Mesodermal cell (in vitro differentiated cells): ENCODE data around the gene SGF29.

Experiments
- H3K27ac ChIP-seq: 2 replicates; pipeline ENCODE4 v1.7.0; 2013; ENCODE audit warnings: mild to moderate bottlenecking, low read depth, low read length, moderate library complexity; ENCODE audit not compliant: severe bottlenecking
- H3K36me3 ChIP-seq: 2 replicates; pipeline ENCODE4 v1.7.1; 2013; ENCODE audit warnings: mild to moderate bottlenecking, low read length, moderate library complexity; ENCODE audit not compliant: control insufficient read depth, insufficient read depth
- H3K4me1 ChIP-seq: one replicate; pipeline ENCODE4 v1.7.1; 2013; ENCODE audit warnings: mild to moderate bottlenecking, low read length; ENCODE audit not compliant: insufficient read depth, control insufficient read depth, poor library complexity, severe bottlenecking
- H3K4me3 ChIP-seq: 2 replicates; pipeline ENCODE4 v1.7.0; 2013; ENCODE audit warnings: low read length, control low read depth, mild to moderate bottlenecking; ENCODE audit not compliant: insufficient read depth, poor library complexity, severe bottlenecking; ENCODE audit errors: extremely low read depth
- H3K9me3 ChIP-seq: 2 replicates; pipeline ENCODE4 v1.7.1; 2013; ENCODE audit warnings: mild to moderate bottlenecking, low read length, moderate library complexity; ENCODE audit not compliant: control insufficient read depth
- WGBS, 2 experiments: methylation state at CpG; one replicate each; pipeline ENCODE4 v1.1.5; 2013; ENCODE audit warnings: missing lambda C conversion rate in 2 of 2; ENCODE audit not compliant: insufficient coverage in 2 of 2; 5-methylcytosine and 5-hydroxymethylcytosine counted together

The SGF29 gene

GRCh38 chr16:28567292-28567691, 13.6 kb downstream of the SGF29 start:
- H3K4me1 ChIP-seq: peaks cover 4% of the 10 kb centered on the region
- no peak overlapping the region for H3K4me3 ChIP-seq
- WGBS, 2 experiments: 92 to 94% methylated on average over 2 of the region's 2 CpGs
- no peak overlapping the region for H3K27ac ChIP-seq
- peaks cover 9% of the 10 kb centered on the region for H3K9me3 ChIP-seq
- peaks cover 7% of the 10 kb centered on the region for H3K36me3 ChIP-seq

- no peak overlapping the region for H3K27ac ChIP-seq
- WGBS, 2 experiments: 89 to 100% methylated on average over 2 of the region's 5 CpGs
Measured at GRCh38 chr16:28569021-28569420, 15.3 kb downstream of the SGF29 start.

GRCh38 chr16:28569968-28570752, 16.4 kb downstream of the SGF29 start:
- H3K9me3 ChIP-seq: peaks cover 9% of the 10 kb centered on the region
- H3K36me3 ChIP-seq: peaks cover 7% of the 10 kb centered on the region
- WGBS, 2 experiments: 100% methylated on average over 1 of the region's 4 CpGs
- H3K4me1 ChIP-seq: peaks cover 7% of the 10 kb centered on the region
- no peak overlapping the region for H3K4me3 ChIP-seq
- no peak overlapping the region for H3K27ac ChIP-seq

More at GRCh38 chr16:28569021-28569420, 15.3 kb downstream of the SGF29 start:
- Histone ChIP-seq H3K4me3 (no peak overlapping the region), H3K4me1 (peaks cover 7% of the 10 kb centered on the region), H3K36me3 (peaks cover 7% of the 10 kb centered on the region), H3K9me3 (peaks cover 9% of the 10 kb centered on the region)

GRCh38 chr16:28572696-28573510, 19.2 kb downstream of the SGF29 start:
- Histone ChIP-seq H3K9me3 (no peaks in the 10 kb centered on the region), H3K4me1 (peaks cover 7% of the 10 kb centered on the region), H3K36me3 (peaks cover 7% of the 10 kb centered on the region), H3K27ac (peak overlapping the region; percentile 57), H3K4me3 (no peak overlapping the region)
- 50 to 51% methylated on average over 12 to 13 of the region's 15 CpGs for WGBS, 2 experiments

- Histone ChIP-seq H3K36me3 (peaks cover 4% of the 10 kb centered on the region), H3K4me3 (no peak overlapping the region), H3K27ac (no peak overlapping the region), H3K9me3 (no peaks in the 10 kb centered on the region), H3K4me1 (peaks cover 7% of the 10 kb centered on the region)
- WGBS, 2 experiments: 84 to 92% methylated on average over 15 to 17 of the region's 17 CpGs
Measured at GRCh38 chr16:28573738-28574718, 20.3 kb downstream of the SGF29 start.

GRCh38 chr16:28574925-28575324, 21.2 kb downstream of the SGF29 start:
- peaks cover 7% of the 10 kb centered on the region for H3K4me1 ChIP-seq
- H3K4me3 ChIP-seq: no peak overlapping the region
- H3K36me3 ChIP-seq: peaks cover under 1% of the 10 kb centered on the region
- 100% methylated on average over 1 of the region's 2 CpGs for WGBS, 2 experiments
- H3K9me3 ChIP-seq: no peaks in the 10 kb centered on the region
- H3K27ac ChIP-seq: no peak overlapping the region

- Histone ChIP-seq H3K4me1 (peaks cover 7% of the 10 kb centered on the region), H3K27ac (no peak overlapping the region), H3K4me3 (no peak overlapping the region), H3K36me3 (peaks cover 4% of the 10 kb centered on the region), H3K9me3 (no peaks in the 10 kb centered on the region)
- WGBS, 2 experiments: 85 to 88% methylated on average over 5 of the region's 8 CpGs
Measured at GRCh38 chr16:28575446-28576109, 21.9 kb downstream of the SGF29 start.

- Histone ChIP-seq H3K4me3 (no peak overlapping the region), H3K4me1 (no peaks in the 10 kb centered on the region), H3K27ac (no peak overlapping the region), H3K36me3 (peaks cover 27% of the 10 kb centered on the region), H3K9me3 (no peaks in the 10 kb centered on the region)
- 94 to 95% methylated on average over 11 to 14 of the region's 15 CpGs for WGBS, 2 experiments
Measured at GRCh38 chr16:28580726-28581315, 27.1 kb downstream of the SGF29 start.

- WGBS, 2 experiments: 93 to 97% methylated on average over 10 of the region's 11 CpGs
- Histone ChIP-seq H3K27ac (no peak overlapping the region), H3K9me3 (no peaks in the 10 kb centered on the region), H3K36me3 (peaks cover 51% of the 10 kb centered on the region), H3K4me3 (no peak overlapping the region), H3K4me1 (peaks cover 3% of the 10 kb centered on the region)
Measured at GRCh38 chr16:28585674-28586073, 32.0 kb downstream of the SGF29 start.
